Right renal cortex interstitium (tissue), 3 donors: ENCODE results near the gene AP3S1. TPM values are rescaled to one million over a fixed set of nuclear protein-coding genes. Genes with fewer than 3 reads are reported as not detected.
"Not testable (repeated sequence)": the region's sequence is repeated elsewhere in the genome, so short reads cannot be mapped to it uniquely, and the experiment has no call there.

Experiments used
- DNase-seq, 3 donors: peaks; one replicate each; pipeline ENCODE4 v3.0.0-alpha.2; 2013; ENCODE audit warnings: low read depth in 3 of 3, low spot score in 2 of 3
- polyA plus RNA-seq, 3 donors: library from polyadenylated mRNA; unstranded; fragments of 120-200 nt; gene quantifications; one replicate each; pipeline ENCODE4 v1.2.1, GENCODE V29; 2013; ENCODE audit not compliant: insufficient read length in 3 of 3

AP3S1 gene
- polyA plus RNA-seq, 3 donors: 119 to 139 (median 138) TPM

DNA sequence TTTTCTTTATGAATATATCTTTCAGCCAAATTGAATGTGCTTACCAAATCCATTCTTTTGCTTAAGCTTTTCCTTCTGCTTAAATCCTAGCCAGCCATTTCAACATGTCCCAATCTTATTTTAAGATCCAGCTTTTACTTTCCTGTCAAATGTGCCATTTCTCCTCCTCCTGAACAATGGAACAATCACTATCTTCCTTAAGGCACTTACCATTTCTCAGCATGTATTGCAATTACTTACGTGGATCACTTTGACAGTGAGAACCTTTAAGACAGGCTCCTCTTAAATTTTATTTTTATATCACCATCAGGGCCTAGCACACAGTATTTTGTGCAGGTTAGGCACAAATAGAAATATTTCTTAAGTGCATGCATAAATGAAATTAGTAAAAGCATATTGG lies 20.9 kb upstream of the AP3S1 start:
- DNase-seq: no peak

DNA sequence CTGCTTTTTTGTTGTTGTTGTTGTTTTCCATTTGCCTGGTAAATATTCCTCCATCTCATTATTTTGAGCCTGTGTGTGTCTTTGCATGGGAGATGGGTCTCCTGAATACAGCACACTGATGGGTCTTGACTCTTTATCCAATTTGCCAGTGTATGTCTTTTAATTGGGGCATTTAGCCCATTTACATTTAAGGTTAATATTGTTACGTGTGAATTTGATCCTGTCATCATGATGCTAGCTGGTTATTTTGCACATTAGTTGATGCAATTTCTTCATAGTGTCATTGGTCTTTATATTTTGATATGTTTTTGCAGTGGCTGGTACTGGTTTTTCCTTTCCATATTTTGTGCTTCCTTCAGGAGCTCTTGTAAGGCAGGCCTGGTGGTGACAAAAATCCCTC lies 16.8 kb upstream of the AP3S1 start:
- DNase-seq: not testable (repeated sequence)

DNA sequence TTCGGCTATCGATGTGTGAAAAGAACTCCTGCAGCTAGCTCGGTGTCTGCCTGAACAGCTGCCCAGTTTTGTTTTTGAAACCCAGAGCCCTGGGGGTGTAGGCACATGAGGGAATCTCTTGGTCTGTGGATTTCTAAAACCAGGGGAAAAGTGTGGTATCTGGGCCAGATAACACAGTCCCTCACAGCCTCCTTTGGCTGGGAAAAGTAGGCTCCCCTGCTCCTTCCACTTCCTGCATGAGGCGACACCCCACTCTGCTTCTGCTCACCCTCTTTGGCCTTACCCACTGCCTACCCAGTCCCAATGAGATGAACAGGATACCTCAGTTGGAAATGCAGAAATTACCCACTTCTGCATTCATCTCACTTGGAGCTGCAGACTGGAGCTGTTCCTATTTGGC lies 15.8 kb upstream of the AP3S1 start:
- no peak for DNase-seq

DNA sequence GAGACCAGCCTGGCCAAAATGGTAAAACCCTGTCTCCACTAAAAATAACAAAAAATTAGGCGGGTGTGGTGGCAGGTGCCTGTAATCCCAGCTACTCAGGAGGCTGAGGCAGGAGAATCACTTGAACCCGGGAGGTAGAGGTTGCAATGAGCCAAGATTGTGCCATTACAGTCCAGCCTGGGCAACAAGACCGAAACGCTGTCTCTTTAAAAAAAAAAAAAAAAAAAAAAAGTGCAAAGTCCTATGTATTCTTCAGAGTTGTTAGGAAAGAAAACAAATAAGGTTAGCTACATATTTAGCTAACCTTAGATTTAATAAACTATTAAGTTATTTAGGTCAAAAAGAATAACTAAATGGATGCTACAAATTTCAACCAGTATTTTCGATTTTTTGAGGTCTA lies 11.8 kb upstream of the AP3S1 start:
- no peak for DNase-seq

DNA sequence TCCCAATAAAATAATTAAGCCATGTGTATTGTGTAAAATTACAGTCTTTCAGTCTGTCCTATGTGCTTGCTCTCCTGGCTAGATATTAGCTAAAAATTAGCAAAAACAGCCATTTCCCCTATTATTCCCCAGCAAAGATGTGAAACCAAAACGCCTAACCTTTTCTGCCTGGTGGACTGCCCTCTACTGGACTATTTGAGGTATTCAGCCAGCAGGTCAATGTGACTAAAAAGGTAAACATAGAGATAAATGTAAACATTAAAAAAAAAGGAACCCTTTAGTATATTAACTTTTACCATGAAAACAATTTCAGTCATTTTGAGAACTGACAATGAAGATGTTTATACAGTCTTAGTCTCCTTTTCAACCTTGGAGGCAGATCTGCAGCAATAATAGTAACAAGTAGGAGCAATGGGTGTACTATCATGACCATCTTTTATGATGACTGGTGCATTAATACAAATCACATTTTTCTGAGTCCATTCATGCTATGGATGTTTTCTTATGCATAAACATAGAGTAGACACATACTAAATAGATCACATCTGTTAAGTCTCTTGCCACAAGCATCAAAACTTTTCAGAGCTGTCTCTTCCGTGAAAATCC lies 10.5 kb upstream of the AP3S1 start:
- no peak for DNase-seq

DNA sequence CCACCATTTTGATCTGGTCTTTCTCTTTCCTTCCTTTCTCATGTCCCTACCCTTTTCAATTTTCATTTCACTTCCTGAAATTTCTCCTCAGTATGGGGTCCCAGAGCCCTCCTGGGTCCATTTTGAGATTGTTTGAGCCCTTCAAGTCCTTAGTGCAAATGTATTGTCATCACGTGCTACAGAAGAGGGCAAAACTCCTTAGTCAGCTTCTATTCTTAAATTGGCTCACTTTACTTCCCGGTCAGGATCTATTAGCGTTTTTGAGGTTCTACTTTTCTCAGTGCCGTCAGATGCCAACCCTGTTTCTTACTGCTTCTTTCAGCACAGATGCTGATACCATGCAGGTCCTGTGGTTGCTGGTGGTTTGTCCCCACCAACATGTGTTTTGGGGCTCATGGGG lies 6.3 kb upstream of the AP3S1 start:
- DNase-seq: no peak

DNA sequence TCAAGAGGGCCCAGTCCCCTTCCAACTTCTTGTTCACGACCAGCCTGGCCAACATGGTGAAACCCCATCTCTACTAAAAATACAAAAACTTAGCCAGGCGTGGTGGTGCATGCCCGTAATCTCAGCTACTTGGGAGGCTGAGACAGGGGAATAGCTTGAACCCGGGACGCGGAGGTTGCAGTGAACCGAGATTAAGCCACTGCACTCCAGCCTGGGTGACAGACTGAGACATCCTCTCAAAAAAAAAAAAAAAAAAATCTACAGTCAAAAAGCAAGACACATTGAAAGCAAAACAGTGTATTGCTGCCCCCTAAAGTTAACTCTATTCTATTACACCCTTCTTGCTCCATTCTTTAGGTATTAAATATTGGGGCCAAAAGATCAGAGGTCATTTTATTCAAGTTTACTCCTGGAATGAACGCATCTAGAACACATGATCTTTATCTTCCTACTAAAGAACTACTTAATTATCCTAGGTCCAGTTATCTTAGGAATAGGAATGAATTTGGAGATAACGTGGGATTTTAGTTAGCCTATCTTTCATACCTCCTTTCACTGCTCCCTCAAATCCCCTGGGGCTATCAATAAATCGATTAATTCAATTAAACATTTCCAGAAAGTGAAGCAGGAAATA lies 2.7 kb upstream of the AP3S1 start:
- DNase-seq: no peak

DNA sequence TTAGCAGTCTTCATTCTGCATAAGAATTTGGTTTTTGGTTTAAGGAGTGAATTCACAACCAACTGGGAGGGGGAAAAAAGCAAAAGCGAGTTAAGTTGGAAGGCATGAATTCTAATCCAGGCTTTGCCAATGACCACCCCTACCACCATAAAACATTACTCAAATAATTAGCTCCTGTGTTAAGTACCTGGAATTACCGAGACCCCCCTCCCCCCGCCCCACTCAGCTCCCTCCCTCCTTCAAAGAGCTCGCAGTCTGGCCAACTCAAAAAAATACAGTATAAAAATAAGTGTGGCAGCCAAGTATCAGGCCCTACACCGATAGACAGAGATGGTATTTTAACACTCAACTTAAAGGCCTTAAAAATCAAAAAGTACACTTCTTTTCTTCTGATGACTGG lies 862 bp upstream of the AP3S1 start:
- no peak for DNase-seq

DNA sequence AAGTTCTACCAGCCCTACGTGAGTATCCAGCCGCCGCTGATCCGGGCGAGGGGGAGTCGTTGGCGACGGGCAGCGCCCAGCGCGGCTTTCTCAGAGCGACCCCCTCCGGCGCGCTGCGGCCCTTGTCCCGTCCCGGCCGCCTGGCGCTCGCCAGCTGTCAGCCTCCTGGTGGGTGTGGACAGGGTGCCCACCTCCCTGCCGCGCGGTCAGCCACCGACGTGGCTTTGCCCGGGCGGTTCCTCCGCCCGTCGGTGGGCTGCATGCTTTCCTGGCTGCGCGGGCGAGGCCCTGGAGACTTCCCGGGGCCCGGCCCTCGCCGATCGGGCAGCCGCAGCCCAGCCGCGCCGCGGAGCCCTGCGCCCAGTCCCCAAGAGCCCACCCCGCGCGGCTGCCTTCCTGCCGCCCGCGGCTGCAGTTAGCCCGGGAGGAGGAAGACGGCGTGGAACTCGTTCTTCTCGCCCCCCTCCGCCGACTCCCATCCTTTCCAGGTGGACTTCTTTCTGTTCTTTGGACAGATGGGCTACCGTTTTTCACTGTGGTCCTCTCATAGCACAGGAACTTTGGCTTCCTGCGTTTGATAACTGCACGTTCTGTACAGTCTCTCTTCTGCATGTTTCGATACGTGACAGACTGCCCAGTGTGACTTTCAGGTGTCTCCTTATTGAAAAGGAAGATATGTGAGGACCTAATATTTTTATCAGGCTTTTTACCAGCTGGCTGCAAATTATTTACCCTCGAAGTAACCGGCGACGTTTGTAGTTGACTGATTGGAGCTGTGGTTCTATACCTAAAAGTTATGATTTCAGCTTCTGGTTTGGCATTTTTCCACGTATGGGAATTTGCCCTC lies 577 bp downstream of the AP3S1 start:
- DNase-seq: peak in 1 of 3 donors; percentile 61

DNA sequence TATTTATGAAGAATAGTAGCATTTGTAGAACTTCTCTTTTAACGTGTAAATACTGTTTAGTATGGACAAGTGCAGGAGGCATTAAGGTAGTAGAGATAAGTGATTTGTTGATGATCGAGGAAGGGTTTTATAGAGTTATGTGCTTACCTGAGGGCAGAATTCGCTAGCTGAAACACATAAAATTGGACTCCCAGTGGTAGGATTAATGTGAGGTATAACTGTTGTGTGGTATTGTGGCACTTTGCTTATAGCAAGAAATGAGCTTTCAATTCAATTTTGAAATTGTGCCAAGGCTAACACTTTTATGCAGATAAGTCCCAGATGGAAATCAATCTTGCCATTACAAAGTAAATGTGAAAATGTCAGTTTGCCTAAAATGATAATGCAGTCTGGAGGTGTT lies 1.2 kb downstream of the AP3S1 start:
- DNase-seq: no peak

DNA sequence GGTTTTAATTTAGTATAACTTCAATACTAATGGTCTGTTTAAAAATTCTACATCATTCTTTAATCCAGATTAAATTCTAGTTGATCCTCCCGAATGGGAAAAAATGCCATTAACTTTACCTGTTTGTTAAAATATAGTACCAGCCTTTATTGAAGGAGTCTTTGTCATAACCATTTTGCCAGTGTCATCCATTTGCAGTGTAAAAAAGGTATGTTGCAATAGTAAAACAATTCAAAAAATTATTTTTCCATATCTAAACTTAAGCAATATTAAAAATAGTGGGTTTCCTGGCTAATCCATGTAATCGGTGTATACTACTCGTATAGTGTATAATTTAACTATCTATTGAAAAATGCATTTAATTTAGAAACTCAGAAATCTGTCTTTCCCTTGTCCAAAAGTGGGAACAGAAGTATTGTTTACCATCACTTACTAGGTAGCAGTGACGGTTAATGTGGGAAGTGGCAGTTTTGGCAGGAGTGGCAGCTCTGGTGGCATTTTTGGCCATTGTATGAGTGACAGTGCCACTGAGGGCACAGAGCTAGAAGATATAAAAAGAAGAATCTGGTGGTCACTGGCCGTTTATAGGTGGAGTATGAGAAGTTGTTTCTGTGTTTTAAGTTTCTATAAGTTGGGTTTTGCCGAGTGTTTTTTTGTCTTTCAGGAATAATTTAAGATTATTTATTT lies 1.9 kb downstream of the AP3S1 start:
- DNase-seq: no peak

DNA sequence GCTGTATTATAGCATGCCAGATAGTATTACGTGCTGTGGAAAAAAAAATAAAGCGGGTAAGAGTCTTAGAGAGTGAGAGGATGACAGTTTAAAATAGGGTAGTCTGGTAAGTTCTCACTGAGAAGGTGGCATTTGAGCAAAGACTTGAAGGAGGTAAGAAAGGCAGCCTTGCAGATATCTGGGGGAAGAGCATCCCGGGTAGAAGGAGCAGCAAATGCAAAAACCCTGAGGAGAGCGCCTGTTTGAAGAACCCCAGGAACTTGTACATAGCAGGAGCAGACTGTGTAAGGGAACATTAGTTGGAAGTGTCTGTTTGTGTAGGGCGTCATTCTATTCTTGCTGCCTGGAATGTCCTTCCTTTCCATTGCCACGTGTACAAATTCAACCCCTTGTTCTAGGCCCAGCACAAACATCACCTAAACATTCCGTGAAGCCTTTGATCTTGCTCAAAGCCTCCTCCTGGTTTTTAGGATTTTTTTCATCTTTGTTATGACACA lies 2.6 kb downstream of the AP3S1 start:
- no peak for DNase-seq

DNA sequence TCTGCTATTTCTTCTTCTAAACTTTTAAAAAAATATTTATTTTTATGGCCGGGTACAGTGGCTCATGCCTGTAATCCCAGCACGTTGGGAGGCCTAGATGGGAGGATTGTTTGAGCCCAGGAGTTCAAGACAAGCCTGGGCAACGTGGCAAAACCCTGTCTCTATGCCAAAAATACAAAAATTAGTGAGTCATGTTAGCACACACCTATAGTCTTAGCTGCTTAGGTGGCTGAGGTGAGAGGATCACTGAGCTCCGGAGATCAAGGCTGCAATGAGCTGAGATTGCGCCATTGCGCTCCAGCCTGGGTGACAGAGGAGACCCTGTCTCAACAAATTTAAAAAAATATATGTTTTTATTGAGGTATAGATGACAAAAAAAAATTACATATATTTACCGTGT lies 5.6 kb downstream of the AP3S1 start:
- DNase-seq: no peak

DNA sequence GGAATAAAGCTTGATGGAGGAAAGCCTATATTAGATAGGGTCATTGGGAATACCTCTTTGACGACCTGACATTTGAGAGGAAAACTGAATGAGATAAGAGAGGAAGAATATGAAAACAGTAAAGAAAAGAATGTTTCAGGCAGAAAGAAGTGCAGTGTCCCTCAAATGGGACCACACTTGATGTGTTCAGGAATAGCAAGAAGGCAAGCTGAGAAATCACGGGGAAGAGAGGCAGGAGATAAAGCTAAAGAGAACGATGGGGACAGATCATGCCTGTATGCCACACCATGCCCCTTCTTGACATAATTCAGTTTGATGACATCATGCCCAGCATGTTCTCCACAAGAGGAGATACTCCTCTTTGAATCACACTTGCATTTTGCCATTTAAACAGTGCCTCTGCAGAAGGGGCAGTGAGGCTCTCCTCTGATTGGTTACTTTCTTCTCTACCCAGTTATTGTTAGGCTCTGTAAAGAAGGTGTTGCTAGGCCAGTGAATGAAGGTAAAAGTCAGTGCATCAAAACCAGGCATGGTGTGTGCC lies 7.6 kb downstream of the AP3S1 start:
- no peak for DNase-seq

DNA sequence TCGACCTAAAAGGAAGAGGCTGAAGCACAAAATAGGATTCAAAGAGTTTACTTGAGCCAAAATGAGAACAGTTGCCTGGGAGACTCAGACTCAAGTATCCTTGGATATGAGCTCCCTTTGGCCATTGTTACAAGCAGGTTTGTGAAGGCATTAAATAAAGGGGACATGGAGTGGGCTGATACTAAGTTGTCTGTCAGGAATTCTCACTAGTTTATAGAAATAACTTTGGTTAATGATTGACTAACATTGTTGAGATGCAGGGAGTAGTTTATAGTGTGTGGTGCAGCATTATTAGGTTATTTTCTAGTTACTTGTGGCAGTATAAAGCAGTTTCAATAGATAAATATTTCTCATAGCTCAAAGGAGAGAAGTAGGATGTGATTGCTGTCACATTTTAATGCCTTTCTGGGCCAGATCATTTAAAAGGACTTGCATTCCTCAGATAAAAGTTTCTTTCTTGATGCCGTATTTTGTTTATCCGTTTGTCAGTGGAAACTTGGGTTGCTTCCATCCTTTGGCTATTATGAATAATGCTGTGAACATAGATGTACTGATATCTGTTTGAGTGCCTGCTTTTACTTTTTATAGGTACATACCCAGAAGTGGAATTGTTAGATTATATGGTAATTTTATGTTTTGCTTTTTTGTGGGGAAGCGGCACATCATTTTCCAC lies 9.1 kb downstream of the AP3S1 start:
- no peak for DNase-seq

DNA sequence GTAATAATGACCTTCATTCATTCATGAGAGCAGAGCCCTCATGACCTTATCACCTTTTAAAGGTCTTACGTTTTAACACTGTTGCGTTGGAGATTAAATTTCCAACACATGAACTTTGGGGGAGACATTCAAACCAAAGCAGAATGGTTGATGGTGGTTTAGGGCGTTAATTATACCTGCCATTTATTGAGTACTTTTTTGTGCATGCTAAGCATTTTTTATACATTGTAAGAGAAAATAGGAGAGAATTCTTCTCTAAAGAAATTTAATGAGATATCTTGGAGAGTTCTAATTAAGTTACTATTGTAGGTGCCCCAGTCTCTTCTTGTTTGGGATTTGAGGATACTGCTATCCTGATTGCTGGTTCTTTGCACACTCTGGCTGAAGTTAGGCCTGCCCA lies 12.4 kb downstream of the AP3S1 start:
- no peak for DNase-seq

DNA sequence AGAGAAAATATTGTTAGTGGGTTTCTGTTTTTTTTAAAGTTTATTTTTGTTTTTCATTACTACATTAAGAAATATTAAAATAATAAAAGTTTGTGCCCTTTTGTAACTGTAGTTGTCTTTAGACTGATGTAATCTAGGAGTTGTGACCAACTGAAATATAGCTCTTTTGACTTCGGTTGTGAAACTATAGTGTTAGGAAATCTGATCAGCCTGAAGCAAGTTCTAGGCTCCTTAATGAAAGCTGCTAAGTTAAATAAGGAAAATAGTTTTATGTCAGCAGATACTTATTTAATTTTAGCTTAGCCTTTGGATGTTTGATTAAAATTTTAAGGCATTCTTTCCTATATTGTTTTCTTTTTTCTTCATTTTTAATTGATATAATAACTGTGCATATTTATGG lies 14.2 kb downstream of the AP3S1 start:
- DNase-seq: no peak

DNA sequence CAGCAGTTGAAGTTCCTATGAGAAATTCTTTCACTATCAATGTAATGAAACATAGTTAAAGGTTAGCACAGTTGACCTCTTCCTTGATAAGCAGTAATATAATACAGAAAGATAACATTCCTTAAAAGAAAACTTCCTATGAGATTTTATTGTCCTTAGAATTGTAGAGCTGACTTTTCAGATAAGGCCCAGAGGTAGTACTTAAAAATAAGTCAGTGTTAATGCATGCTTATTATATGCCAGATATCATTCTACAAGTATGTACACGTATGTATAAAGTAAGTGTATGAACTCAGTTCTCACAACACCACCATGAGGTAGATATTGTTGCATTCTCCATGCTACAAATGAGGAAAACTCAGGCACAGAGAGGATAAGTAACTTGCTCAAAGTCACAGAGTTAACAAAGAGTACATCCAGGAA lies 15.3 kb downstream of the AP3S1 start:
- no peak for DNase-seq

DNA sequence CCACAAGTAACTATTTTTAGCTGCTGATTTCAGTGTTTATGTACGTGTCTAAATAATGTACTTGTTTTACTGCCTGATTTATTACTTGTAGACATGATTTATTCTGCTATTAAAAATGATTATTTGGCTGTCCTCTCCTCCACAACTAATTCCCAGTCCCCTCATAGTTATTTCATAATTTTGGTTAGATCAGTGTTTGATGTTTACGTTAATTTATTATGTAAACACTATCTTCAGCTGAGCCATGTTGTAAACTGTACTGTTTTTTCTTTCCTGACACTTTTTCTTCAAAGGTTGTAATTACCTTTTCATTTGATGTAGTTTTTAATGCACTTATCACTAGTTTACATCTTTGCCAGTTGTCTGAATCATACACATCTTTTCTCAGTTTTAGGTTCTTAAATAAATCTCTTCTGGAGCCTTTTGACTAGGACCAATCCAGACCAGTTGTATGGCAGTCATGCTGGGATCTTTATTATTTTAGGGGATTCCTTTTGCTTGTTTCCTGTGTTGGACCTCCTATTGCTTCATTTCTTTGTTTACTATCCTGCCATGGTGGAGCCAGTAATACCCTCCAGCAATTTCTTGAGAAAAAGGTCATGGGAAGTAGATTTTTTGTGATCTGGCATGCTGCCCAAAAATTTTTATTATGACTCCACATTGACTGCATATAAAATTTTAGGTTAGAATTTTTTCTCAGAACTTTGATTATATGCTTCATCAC lies 16.1 kb downstream of the AP3S1 start:
- DNase-seq: no peak

DNA sequence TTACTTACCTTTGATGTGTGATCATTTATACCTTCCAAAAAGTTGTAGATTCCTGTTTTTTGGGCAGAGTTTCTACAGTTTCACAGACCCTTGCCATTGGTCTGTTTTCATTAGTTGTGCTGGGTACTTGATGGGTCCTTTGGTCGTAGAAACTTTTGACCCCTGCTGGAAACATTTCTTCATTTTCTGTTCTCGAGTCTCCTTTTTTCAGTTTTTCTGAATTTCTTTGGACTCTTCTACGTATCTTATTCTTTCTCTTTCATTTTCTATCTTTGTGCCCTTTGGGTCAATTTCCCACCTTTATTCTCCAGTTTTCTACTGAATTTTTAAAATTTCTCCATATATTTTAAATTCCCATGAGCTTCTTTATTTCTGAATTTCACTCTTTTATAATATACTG lies 16.7 kb downstream of the AP3S1 start:
- DNase-seq: no peak
